Panc1 (cell line): ENCODE results near the gene CDKAL1. TPM values are rescaled to one million over a fixed set of nuclear protein-coding genes. Genes with fewer than 3 reads are reported as not detected.

ENCODE experiments used
- ATAC-seq: fragments of 200-7000 bp; cut with Tn5 transposase; 2 replicates; pipeline ENCODE4 v1.9.1; 2020; ENCODE audit warnings: mild to moderate bottlenecking, moderate library complexity
- BruUV-seq: library from RNA; stranded (reverse); fragments of 400-500 nt; replicated peaks from 2 replicates; lab custom pipeline; 2021; lab: Mats Ljungman, UMichigan
- CTCF ChIA-PET: fragments of 300-600 bp; sonication (Branson Sonifier 250); formaldehyde crosslinking; loops from one replicate; lab custom pipeline; 2022; ENCODE audit warnings: antibody characterized with exemption; lab: Charles Lee
- POLR2A ChIA-PET: fragments of 300-600 bp; sonication (Branson Sonifier 250); formaldehyde crosslinking; loops from one replicate; lab custom pipeline; 2022; ENCODE audit warnings: antibody characterized with exemption; lab: Charles Lee
- DNase-seq: peaks from one replicate; pipeline ENCODE4 v3.0.0-alpha.2; 2010; ENCODE audit warnings: low read depth, low spot score
- H3K27ac ChIP-seq: 2 replicates; pipeline ENCODE4 v1.5.1; 2011; ENCODE audit warnings: mild to moderate bottlenecking, low read length, inconsistent platforms
- H3K27me3 ChIP-seq: fragments of 200-500 bp; sonication (Bioruptor generic); 2 replicates; pipeline ENCODE4 v1.6.0; 2014; ENCODE audit warnings: low read length, inconsistent platforms; ENCODE audit not compliant: control insufficient read depth, insufficient read depth
- H3K36me3 ChIP-seq: fragments of 200-500 bp; sonication (Bioruptor generic); 2 replicates; pipeline ENCODE4 v1.5.1; 2014; ENCODE audit warnings: inconsistent platforms, mild to moderate bottlenecking, low read length, moderate library complexity; ENCODE audit not compliant: control insufficient read depth, insufficient read depth
- H3K4me1 ChIP-seq: 2 replicates; pipeline ENCODE4 v1.5.1; 2011; ENCODE audit warnings: inconsistent platforms, mild to moderate bottlenecking, low read length, moderate library complexity; ENCODE audit not compliant: control insufficient read depth, insufficient read depth
- H3K4me3 ChIP-seq, 2 experiments: 2 replicates each; pipeline ENCODE4 v1.5.1; 2011 to 2012; ENCODE audit warnings: low read depth in 2 of 2, low read length in 2 of 2, mild to moderate bottlenecking in 2 of 2, inconsistent platforms in 1 of 2, moderate library complexity in 1 of 2
- H3K9me3 ChIP-seq: fragments of 200-500 bp; sonication (Bioruptor generic); 2 replicates; pipeline ENCODE4 v1.5.1; 2014; ENCODE audit warnings: low read depth, mild to moderate bottlenecking, inconsistent platforms, low read length, moderate library complexity; ENCODE audit not compliant: control insufficient read depth, insufficient read depth
- POLR2AphosphoS5 ChIP-seq: IDR thresholded peaks from 2 replicates; pipeline ENCODE4 v1.6.1; 2012; ENCODE audit warnings: mild to moderate bottlenecking, low read depth, low read length, moderate library complexity
- SIN3A ChIP-seq: IDR thresholded peaks from 2 replicates; pipeline ENCODE4 v1.6.1; 2012; ENCODE audit warnings: low read depth, mild to moderate bottlenecking, low read length, moderate library complexity, borderline replicate concordance; ENCODE audit not compliant: insufficient read depth
- TCF7L2 ChIP-seq: IDR thresholded peaks from 2 replicates; pipeline ENCODE4 v1.6.1; 2011; ENCODE audit warnings: mild to moderate bottlenecking, low read depth, low read length, inconsistent platforms
- in situ Hi-C: cut with HindIII; loops from 2 replicates; pipeline ENCODE4 v1.10.0; 2016; ENCODE audit warnings: low sequenced_read_pairs, low pct_unique_long_range_greater_than_20kb
- intact Hi-C: fragments of 100-400 bp; cut with micrococcal nuclease; formaldehyde crosslinking; loops from one replicate; pipeline ENCODE4 v1.10.0; 2022; ENCODE audit not compliant: unreplicated experiment
- total RNA-seq: library from RNA; stranded (reverse); gene quantifications from one replicate; pipeline ENCODE4 v1.2.1, GENCODE V29; 2021; ENCODE audit not compliant: unreplicated experiment
- TF ChIP-seq, protein P1 (sequence below): fragments of 450-650 bp; IDR thresholded peaks from 2 replicates; pipeline ENCODE4 v1.5.1; 2017; ENCODE audit warnings: mild to moderate bottlenecking
- TF ChIP-seq, protein P2 (sequence below), 2 experiments: IDR thresholded peaks; 2 replicates each; pipeline ENCODE4 v1.6.1; 2011 to 2012; ENCODE audit warnings: low read depth in 2 of 2, control low read depth in 1 of 2, low read length in 1 of 2, mild to moderate bottlenecking in 1 of 2, moderate library complexity in 1 of 2; ENCODE audit not compliant: insufficient read depth in 1 of 2

CDKAL1 gene
- total RNA-seq, 1 experiment from 2014 or later: 14.5 TPM

DNA sequence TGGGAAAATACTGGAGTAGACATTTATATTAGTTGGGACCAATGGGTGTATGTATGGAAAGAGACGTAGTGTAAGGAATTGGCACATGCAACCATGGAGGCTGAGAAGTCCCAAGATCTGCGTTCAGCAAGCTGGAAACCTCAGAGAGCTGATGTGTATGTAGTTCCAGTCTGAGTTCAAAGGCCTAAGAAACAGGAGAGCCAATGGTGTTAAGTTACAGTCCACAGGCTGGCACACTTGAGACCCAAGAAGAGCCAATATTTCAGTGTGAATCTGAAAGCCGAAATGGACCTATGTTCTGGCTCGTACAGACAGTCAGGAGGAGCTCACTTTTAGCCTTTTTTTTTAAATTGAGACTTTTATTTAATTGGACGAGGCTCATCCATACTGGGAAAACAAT lies 244.2 kb downstream of the CDKAL1 start:
- ATAC-seq (no peak), DNase-seq (no peak)
- Histone ChIP-seq H3K36me3 (no peaks in the 10 kb centered on the region), H3K4me1 (no peaks in the 10 kb centered on the region), H3K27ac (no peak overlapping the region), H3K27me3 (no peaks in the 10 kb centered on the region), H3K9me3 (no peaks in the 10 kb centered on the region), H3K4me3 (no peak overlapping the region)
- in situ Hi-C loops: no loop called here
- CTCF ChIA-PET: no interaction called here
- TF ChIP-seq, protein P1, sequence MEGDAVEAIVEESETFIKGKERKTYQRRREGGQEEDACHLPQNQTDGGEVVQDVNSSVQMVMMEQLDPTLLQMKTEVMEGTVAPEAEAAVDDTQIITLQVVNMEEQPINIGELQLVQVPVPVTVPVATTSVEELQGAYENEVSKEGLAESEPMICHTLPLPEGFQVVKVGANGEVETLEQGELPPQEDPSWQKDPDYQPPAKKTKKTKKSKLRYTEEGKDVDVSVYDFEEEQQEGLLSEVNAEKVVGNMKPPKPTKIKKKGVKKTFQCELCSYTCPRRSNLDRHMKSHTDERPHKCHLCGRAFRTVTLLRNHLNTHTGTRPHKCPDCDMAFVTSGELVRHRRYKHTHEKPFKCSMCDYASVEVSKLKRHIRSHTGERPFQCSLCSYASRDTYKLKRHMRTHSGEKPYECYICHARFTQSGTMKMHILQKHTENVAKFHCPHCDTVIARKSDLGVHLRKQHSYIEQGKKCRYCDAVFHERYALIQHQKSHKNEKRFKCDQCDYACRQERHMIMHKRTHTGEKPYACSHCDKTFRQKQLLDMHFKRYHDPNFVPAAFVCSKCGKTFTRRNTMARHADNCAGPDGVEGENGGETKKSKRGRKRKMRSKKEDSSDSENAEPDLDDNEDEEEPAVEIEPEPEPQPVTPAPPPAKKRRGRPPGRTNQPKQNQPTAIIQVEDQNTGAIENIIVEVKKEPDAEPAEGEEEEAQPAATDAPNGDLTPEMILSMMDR: no peak
- TF ChIP-seq TCF7L2 (no peak), SIN3A (no peak), POLR2AphosphoS5 (no peak)
- TF ChIP-seq, protein P2, sequence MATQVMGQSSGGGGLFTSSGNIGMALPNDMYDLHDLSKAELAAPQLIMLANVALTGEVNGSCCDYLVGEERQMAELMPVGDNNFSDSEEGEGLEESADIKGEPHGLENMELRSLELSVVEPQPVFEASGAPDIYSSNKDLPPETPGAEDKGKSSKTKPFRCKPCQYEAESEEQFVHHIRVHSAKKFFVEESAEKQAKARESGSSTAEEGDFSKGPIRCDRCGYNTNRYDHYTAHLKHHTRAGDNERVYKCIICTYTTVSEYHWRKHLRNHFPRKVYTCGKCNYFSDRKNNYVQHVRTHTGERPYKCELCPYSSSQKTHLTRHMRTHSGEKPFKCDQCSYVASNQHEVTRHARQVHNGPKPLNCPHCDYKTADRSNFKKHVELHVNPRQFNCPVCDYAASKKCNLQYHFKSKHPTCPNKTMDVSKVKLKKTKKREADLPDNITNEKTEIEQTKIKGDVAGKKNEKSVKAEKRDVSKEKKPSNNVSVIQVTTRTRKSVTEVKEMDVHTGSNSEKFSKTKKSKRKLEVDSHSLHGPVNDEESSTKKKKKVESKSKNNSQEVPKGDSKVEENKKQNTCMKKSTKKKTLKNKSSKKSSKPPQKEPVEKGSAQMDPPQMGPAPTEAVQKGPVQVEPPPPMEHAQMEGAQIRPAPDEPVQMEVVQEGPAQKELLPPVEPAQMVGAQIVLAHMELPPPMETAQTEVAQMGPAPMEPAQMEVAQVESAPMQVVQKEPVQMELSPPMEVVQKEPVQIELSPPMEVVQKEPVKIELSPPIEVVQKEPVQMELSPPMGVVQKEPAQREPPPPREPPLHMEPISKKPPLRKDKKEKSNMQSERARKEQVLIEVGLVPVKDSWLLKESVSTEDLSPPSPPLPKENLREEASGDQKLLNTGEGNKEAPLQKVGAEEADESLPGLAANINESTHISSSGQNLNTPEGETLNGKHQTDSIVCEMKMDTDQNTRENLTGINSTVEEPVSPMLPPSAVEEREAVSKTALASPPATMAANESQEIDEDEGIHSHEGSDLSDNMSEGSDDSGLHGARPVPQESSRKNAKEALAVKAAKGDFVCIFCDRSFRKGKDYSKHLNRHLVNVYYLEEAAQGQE (IDR thresholded peaks at IDR 0.05; ENCODE audit: insufficient read depth in 1 of 2, low read depth in 2 of 2, low read length in 1 of 2): no peak
- intact Hi-C loops: no loop called here
- POLR2A ChIA-PET: no interaction called here
- no TSS peak for BruUV-seq

DNA sequence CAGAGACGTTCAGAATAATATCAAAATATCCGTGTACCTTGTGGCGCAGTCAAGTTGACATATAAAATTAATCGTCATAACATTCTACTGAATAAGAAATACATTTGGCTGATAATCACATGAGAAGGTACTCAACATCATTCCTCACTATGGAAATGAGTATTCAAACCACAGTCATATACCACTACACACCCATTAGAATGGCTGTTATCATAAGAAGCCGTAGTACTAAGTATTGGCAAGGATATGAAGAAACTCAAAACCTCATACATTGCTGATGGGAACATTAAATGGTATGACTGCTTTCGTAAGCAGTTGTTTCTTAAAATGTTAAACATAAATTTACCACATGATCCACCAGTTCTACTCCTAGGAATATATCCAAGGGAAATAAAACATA lies 244.7 kb downstream of the CDKAL1 start:
- in situ Hi-C loops: no loop called here
- ATAC-seq (no peak), DNase-seq (no peak)
- Histone ChIP-seq H3K9me3 (no peaks in the 10 kb centered on the region), H3K27ac (no peak overlapping the region), H3K4me3 (no peak overlapping the region), H3K27me3 (no peaks in the 10 kb centered on the region), H3K36me3 (no peaks in the 10 kb centered on the region), H3K4me1 (no peaks in the 10 kb centered on the region)
- no TSS peak for BruUV-seq
- intact Hi-C loops: no loop called here
- POLR2A ChIA-PET: no interaction called here
- TF ChIP-seq, protein P2 (IDR thresholded peaks at IDR 0.05; ENCODE audit: insufficient read depth in 1 of 2, low read depth in 2 of 2, low read length in 1 of 2): no peak
- TF ChIP-seq TCF7L2 (no peak), POLR2AphosphoS5 (no peak), SIN3A (no peak)
- TF ChIP-seq, protein P1: no peak
- CTCF ChIA-PET: no interaction called here
